HepG2 (cell line): ENCODE measurements around the gene NT5M. TPM values are rescaled to one million over a fixed set of nuclear protein-coding genes. Genes with fewer than 3 reads are reported as not detected.

Experiments
- AGO1 ChIP-seq: fragments of 200-400 bp; formaldehyde crosslinking; IDR thresholded peaks from 2 replicates; pipeline ENCODE4 v1.6.1; 2017; ENCODE audit warnings: mild to moderate bottlenecking, low read depth, low read length, moderate library complexity; ENCODE audit not compliant: poor library complexity, severe bottlenecking
- AHR ChIP-seq: IDR thresholded peaks from 2 replicates; pipeline ENCODE4 v1.6.1; 2018; ENCODE audit warnings: missing genetic modification reagents, missing compliant biosample characterization
- HDAC6 ChIP-seq: fragments of 200-600 bp; sonication (generic); IDR thresholded peaks from 2 replicates; pipeline ENCODE4 v1.7.0; 2017; ENCODE audit warnings: mild to moderate bottlenecking, antibody characterized with exemption, low read length, low read depth
- KAT2B ChIP-seq: fragments of 150-350 bp; IDR thresholded peaks from 2 replicates; pipeline ENCODE4 v1.6.1; 2014; ENCODE audit warnings: low read depth, low read length, borderline replicate concordance
- KLF6 ChIP-seq: IDR thresholded peaks from 2 replicates; pipeline ENCODE4 v1.8.0; 2016; ENCODE audit warnings: missing biosample characterization, missing genetic modification reagents
- POGZ ChIP-seq: sonication (generic); formaldehyde crosslinking; IDR thresholded peaks from 2 replicates; pipeline ENCODE4 v1.4.0; 2020; ENCODE audit warnings: mild to moderate bottlenecking, missing genetic modification reagents
- SP4 ChIP-seq: sonication (generic); formaldehyde crosslinking; IDR thresholded peaks from 2 replicates; pipeline ENCODE4 v1.8.1; 2023; ENCODE audit warnings: mild to moderate bottlenecking, missing genetic modification reagents
- ZBTB20 ChIP-seq: sonication (generic); formaldehyde crosslinking; IDR thresholded peaks from 2 replicates; pipeline ENCODE4 v1.8.1; 2023; ENCODE audit warnings: missing genetic modification reagents, low read depth, mild to moderate bottlenecking, borderline replicate concordance
- ZNF251 ChIP-seq: sonication (generic); formaldehyde crosslinking; IDR thresholded peaks from 2 replicates; pipeline ENCODE4 v1.9.0; 2021; ENCODE audit warnings: mild to moderate bottlenecking, missing genetic modification reagents
- ZNF274 ChIP-seq: sonication (generic); formaldehyde crosslinking; IDR thresholded peaks from 2 replicates; pipeline ENCODE4 v1.5.1; 2020; ENCODE audit warnings: mild to moderate bottlenecking, missing genetic modification reagents
- ZNF331 ChIP-seq: sonication (generic); formaldehyde crosslinking; IDR thresholded peaks from 2 replicates; pipeline ENCODE4 v1.4.0; 2020; ENCODE audit warnings: missing genetic modification reagents
- ZNF552 ChIP-seq: sonication (generic); formaldehyde crosslinking; IDR thresholded peaks from 2 replicates; pipeline ENCODE4 v1.9.0; 2022; ENCODE audit warnings: missing genetic modification reagents, mild to moderate bottlenecking, borderline replicate concordance
- ZNF660 ChIP-seq: sonication (generic); formaldehyde crosslinking; IDR thresholded peaks from 2 replicates; pipeline ENCODE4 v1.5.1; 2020; ENCODE audit warnings: mild to moderate bottlenecking, low read depth, missing genetic modification reagents, borderline replicate concordance
- ZNF775 ChIP-seq: sonication (generic); formaldehyde crosslinking; IDR thresholded peaks from 2 replicates; pipeline ENCODE4 v1.4.0; 2020; ENCODE audit warnings: missing genetic modification reagents, mild to moderate bottlenecking, moderate library complexity, borderline replicate concordance
- polyA plus RNA-seq, 8 experiments: library from polyadenylated mRNA; depleted of rRNA in 3 of 8; stranded (reverse) in 7 of 8; unstranded in 1 of 8; fragments of >200 nt; fragmentation: Illumina TruSeq in 4 of 8; extraction: Trizol in 4 of 8; gene quantifications; 2 replicates each; pipeline versions ENCODE4 v1.2.1 to v1.2.3, GENCODE V29; 2011 to 2016; ENCODE audit warnings: low read depth in 4 of 8, missing spikeins in 1 of 8, mixed read lengths in 1 of 8; ENCODE audit not compliant: insufficient read depth in 1 of 8
- total RNA-seq, 5 experiments: library from RNA; depleted of rRNA; stranded (reverse); fragments of >200 nt; fragmentation: Illumina TruSeq; extraction: Trizol; gene quantifications; 2 replicates each; pipeline ENCODE4 v1.2.3, GENCODE V29; 2016; ENCODE audit warnings: low read depth in 1 of 5
- TF ChIP-seq, protein P1 (sequence below): sonication (generic); formaldehyde crosslinking; IDR thresholded peaks from 2 replicates; pipeline ENCODE4 v1.5.0; 2020; ENCODE audit warnings: mild to moderate bottlenecking, missing genetic modification reagents
- TF ChIP-seq, protein P2 (sequence below): sonication (generic); formaldehyde crosslinking; IDR thresholded peaks from 2 replicates; pipeline ENCODE4 v1.4.0; 2020; ENCODE audit warnings: mild to moderate bottlenecking, low read depth, missing genetic modification reagents
- TF ChIP-seq, protein P3 (sequence below): sonication (generic); formaldehyde crosslinking; IDR thresholded peaks from 2 replicates; pipeline ENCODE4 v1.8.1; 2023; ENCODE audit warnings: mild to moderate bottlenecking, moderate library complexity, missing genetic modification reagents
- TF ChIP-seq, protein P4 (sequence below): sonication (generic); formaldehyde crosslinking; IDR thresholded peaks from 2 replicates; pipeline ENCODE4 v1.5.1; 2020; ENCODE audit warnings: missing genetic modification reagents, mild to moderate bottlenecking, borderline replicate concordance
- TF ChIP-seq, protein P5 (sequence below): sonication (generic); formaldehyde crosslinking; IDR thresholded peaks from 2 replicates; pipeline ENCODE4 v1.9.0; 2021; ENCODE audit warnings: missing genetic modification reagents, borderline replicate concordance

NT5M gene
- total and polyA plus RNA-seq, 2 of the 13 experiments (the other 11 are each of a cell fraction or from before 2014, with no cell fraction given) = 0.55 to 0.78 TPM

DNA sequence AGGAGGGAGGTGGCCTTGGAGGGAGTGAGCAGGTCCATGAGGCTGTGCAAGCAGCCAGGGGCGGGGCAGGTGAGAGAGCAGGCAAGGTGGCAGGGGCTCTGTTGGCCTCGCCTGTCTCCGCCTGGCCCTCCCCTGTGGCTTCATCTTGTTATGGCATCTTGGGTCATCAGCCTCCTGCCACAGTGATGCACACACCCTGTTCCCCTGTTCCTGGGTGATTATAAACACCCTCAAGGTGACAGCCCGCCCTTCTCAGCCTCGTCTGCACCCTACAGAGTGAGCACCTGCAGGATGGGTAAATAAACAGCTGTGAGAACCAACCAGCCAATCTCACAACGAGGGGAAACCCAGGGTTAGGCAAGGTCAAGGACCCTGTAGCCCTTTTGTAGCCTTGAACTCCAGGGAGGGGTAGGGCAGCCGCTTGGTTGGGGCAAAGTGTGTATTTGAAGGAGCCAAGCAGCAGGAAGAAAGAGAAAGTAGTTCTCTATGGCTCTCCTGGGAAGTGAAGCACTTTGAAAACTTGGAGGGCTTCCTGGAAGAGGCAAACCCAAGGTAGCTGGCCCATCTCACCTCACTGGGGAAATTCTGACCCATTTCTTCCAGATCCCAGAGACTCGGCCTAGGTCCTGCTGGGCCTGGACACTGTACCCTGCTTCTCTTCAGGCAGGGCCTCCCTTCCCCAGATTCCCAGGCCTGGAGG, 60.6 kb downstream of the NT5M start (continued):
- TF ChIP-seq AHR (CRISPR knock-in tag) (no peak), KAT2B (no peak), ZNF552 (CRISPR knock-in tag) (peak; percentile 82; the same call in 1 of the 2 replicates), ZNF274 (CRISPR knock-in tag) (no peak), ZNF251 (CRISPR knock-in tag) (no peak), ZNF331 (CRISPR knock-in tag) (no peak), ZBTB20 (no peak), KLF6 (CRISPR knock-in tag) (no peak), ZNF775 (CRISPR knock-in tag) (no peak), POGZ (CRISPR knock-in tag) (no peak), HDAC6 (no peak), AGO1 (no peak), SP4 (CRISPR knock-in tag) (no peak), ZNF660 (CRISPR knock-in tag) (no peak)
- TF ChIP-seq, protein P1, sequence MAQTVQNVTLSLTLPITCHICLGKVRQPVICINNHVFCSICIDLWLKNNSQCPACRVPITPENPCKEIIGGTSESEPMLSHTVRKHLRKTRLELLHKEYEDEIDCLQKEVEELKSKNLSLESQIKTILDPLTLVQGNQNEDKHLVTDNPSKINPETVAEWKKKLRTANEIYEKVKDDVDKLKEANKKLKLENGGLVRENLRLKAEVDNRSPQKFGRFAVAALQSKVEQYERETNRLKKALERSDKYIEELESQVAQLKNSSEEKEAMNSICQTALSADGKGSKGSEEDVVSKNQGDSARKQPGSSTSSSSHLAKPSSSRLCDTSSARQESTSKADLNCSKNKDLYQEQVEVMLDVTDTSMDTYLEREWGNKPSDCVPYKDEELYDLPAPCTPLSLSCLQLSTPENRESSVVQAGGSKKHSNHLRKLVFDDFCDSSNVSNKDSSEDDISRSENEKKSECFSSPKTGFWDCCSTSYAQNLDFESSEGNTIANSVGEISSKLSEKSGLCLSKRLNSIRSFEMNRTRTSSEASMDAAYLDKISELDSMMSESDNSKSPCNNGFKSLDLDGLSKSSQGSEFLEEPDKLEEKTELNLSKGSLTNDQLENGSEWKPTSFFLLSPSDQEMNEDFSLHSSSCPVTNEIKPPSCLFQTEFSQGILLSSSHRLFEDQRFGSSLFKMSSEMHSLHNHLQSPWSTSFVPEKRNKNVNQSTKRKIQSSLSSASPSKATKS (CRISPR knock-in tag) = no peak
- TF ChIP-seq, protein P2, sequence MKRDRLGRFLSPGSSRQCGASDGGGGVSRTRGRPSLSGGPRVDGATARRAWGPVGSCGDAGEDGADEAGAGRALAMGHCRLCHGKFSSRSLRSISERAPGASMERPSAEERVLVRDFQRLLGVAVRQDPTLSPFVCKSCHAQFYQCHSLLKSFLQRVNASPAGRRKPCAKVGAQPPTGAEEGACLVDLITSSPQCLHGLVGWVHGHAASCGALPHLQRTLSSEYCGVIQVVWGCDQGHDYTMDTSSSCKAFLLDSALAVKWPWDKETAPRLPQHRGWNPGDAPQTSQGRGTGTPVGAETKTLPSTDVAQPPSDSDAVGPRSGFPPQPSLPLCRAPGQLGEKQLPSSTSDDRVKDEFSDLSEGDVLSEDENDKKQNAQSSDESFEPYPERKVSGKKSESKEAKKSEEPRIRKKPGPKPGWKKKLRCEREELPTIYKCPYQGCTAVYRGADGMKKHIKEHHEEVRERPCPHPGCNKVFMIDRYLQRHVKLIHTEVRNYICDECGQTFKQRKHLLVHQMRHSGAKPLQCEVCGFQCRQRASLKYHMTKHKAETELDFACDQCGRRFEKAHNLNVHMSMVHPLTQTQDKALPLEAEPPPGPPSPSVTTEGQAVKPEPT = no peak
- TF ChIP-seq, protein P3, sequence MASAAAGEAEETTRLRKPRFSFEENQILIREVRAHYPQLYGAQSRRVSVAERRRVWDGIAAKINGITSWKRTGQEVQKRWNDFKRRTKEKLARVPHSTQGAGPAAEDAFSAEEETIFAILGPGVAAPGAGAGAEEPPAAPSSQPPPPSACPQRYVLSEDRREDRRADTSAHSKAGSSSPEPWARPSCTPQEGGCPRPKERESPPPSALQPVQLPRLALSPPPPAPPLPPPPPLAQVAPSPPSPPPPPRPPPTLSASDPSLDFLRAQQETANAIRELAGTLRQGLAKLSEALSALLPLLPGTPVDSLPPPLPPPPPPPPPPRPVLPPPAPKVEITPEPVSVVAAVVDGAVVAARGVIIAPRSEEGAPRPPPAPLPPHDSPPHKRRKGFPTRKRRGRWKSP (CRISPR knock-in tag) = no peak
- TF ChIP-seq, protein P4, sequence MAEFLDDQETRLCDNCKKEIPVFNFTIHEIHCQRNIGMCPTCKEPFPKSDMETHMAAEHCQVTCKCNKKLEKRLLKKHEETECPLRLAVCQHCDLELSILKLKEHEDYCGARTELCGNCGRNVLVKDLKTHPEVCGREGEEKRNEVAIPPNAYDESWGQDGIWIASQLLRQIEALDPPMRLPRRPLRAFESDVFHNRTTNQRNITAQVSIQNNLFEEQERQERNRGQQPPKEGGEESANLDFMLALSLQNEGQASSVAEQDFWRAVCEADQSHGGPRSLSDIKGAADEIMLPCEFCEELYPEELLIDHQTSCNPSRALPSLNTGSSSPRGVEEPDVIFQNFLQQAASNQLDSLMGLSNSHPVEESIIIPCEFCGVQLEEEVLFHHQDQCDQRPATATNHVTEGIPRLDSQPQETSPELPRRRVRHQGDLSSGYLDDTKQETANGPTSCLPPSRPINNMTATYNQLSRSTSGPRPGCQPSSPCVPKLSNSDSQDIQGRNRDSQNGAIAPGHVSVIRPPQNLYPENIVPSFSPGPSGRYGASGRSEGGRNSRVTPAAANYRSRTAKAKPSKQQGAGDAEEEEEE = no peak
- TF ChIP-seq, protein P5, sequence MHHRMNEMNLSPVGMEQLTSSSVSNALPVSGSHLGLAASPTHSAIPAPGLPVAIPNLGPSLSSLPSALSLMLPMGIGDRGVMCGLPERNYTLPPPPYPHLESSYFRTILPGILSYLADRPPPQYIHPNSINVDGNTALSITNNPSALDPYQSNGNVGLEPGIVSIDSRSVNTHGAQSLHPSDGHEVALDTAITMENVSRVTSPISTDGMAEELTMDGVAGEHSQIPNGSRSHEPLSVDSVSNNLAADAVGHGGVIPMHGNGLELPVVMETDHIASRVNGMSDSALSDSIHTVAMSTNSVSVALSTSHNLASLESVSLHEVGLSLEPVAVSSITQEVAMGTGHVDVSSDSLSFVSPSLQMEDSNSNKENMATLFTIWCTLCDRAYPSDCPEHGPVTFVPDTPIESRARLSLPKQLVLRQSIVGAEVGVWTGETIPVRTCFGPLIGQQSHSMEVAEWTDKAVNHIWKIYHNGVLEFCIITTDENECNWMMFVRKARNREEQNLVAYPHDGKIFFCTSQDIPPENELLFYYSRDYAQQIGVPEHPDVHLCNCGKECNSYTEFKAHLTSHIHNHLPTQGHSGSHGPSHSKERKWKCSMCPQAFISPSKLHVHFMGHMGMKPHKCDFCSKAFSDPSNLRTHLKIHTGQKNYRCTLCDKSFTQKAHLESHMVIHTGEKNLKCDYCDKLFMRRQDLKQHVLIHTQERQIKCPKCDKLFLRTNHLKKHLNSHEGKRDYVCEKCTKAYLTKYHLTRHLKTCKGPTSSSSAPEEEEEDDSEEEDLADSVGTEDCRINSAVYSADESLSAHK = no peak
